PC-3 (cell line): ENCODE measurements around the gene SIRT2. TPM values are rescaled to one million over a fixed set of nuclear protein-coding genes. Genes with fewer than 3 reads are reported as not detected.

Experiments used
- ATAC-seq: fragments of 200-7000 bp; cut with Tn5 transposase; 2 replicates; pipeline ENCODE4 v1.9.1; 2020; ENCODE audit warnings: mild to moderate bottlenecking, moderate library complexity
- BruUV-seq: library from RNA; stranded (reverse); fragments of 400-500 nt; replicated peaks from 2 replicates; lab custom pipeline; 2021; lab: Mats Ljungman, UMichigan
- CTCF ChIA-PET: fragments of 300-600 bp; sonication (Branson Sonifier 250); formaldehyde crosslinking; loops from one replicate; lab custom pipeline; 2022; ENCODE audit warnings: antibody characterized with exemption; lab: Charles Lee
- POLR2A ChIA-PET: fragments of 300-600 bp; sonication (Branson Sonifier 250); formaldehyde crosslinking; loops from one replicate; lab custom pipeline; 2022; ENCODE audit warnings: antibody characterized with exemption; ENCODE audit not compliant: unreplicated experiment; lab: Charles Lee
- DNase-seq: peaks from one replicate; pipeline ENCODE4 v3.0.0-alpha.2; 2015
- H2AFZ ChIP-seq: fragments of 300-600 bp; sonication (generic); 2 replicates; pipeline ENCODE4 v1.6.0; 2016; ENCODE audit warnings: antibody characterized with exemption, low read length
- H3F3A ChIP-seq: fragments of 300-600 bp; sonication (generic); one replicate; pipeline ENCODE4 v1.6.0; 2017; ENCODE audit warnings: antibody characterized with exemption, low read length, control low read depth, mild to moderate bottlenecking; ENCODE audit not compliant: unreplicated experiment
- H3K27ac ChIP-seq: fragments of 300-600 bp; sonication (generic); 2 replicates; pipeline ENCODE4 v1.5.1; 2016; ENCODE audit warnings: mild to moderate bottlenecking, low read length
- H3K27me3 ChIP-seq: fragments of 300-600 bp; sonication (generic); 2 replicates; pipeline ENCODE4 v1.6.1; 2016; ENCODE audit warnings: low read length, mixed read lengths
- H3K36me3 ChIP-seq: fragments of 300-600 bp; sonication (generic); 2 replicates; pipeline ENCODE4 v1.6.1; 2016; ENCODE audit warnings: low read depth, mixed run types, low read length, mixed read lengths
- H3K4me1 ChIP-seq: fragments of 300-600 bp; sonication (generic); 2 replicates; pipeline ENCODE4 v1.5.1; 2016; ENCODE audit warnings: low read length; ENCODE audit not compliant: insufficient read depth
- H3K4me2 ChIP-seq: fragments of 300-600 bp; sonication (generic); 2 replicates; pipeline ENCODE4 v1.6.0; 2016; ENCODE audit warnings: low read length
- H3K4me3 ChIP-seq: fragments of 300-600 bp; sonication (generic); 2 replicates; pipeline ENCODE4 v1.5.1; 2016; ENCODE audit warnings: mild to moderate bottlenecking, low read length, mixed read lengths
- H3K79me2 ChIP-seq: fragments of 300-600 bp; sonication (generic); 2 replicates; pipeline ENCODE4 v1.6.1; 2017; ENCODE audit warnings: low read length, mixed read lengths
- H3K9ac ChIP-seq: fragments of 300-600 bp; sonication (generic); 2 replicates; pipeline ENCODE4 v1.6.0; 2016; ENCODE audit warnings: mild to moderate bottlenecking, low read length
- H3K9me2 ChIP-seq: fragments of 300-600 bp; sonication (generic); replicated peaks from 2 replicates; pipeline ENCODE4 v1.6.1; 2016; ENCODE audit warnings: mixed run types, low read length, mixed read lengths
- H3K9me3 ChIP-seq: fragments of 300-600 bp; sonication (generic); 2 replicates; pipeline ENCODE4 v1.6.1; 2016; ENCODE audit warnings: low read length, mixed read lengths
- H4K20me1 ChIP-seq: fragments of 300-600 bp; sonication (generic); 2 replicates; pipeline ENCODE4 v1.6.1; 2016; ENCODE audit warnings: low read length, mixed read lengths
- EZH2 ChIP-seq: fragments of 300-600 bp; sonication (generic); IDR thresholded peaks from one replicate; pipeline ENCODE4 v1.6.1; 2017; ENCODE audit warnings: antibody characterized with exemption, mild to moderate bottlenecking, low read length; ENCODE audit not compliant: unreplicated experiment
- EZH2phosphoT487 ChIP-seq: fragments of 300-600 bp; sonication (generic); IDR thresholded peaks from 2 replicates; pipeline ENCODE4 v1.6.1; 2018; ENCODE audit warnings: mild to moderate bottlenecking, antibody characterized with exemption, low read length, borderline replicate concordance
- intact Hi-C: fragments of 100-400 bp; cut with micrococcal nuclease; formaldehyde crosslinking; loops from 2 replicates; pipeline ENCODE4 v1.9.0; 2023
- total RNA-seq: library from RNA; depleted of rRNA; stranded (reverse); fragments of >200 nt; gene quantifications from 2 replicates; pipeline ENCODE4 v1.2.3, GENCODE V29; 2014
- TF ChIP-seq, protein P1 (sequence below): fragments of 300-600 bp; sonication (generic); conservative IDR thresholded peaks from 2 replicates; pipeline ENCODE4 v1.5.1; 2017; ENCODE audit warnings: antibody characterized with exemption, low read depth, mild to moderate bottlenecking, low read length

Gene SIRT2
- total RNA-seq, 1 experiment from 2014 or later = 37.9 TPM

DNA sequence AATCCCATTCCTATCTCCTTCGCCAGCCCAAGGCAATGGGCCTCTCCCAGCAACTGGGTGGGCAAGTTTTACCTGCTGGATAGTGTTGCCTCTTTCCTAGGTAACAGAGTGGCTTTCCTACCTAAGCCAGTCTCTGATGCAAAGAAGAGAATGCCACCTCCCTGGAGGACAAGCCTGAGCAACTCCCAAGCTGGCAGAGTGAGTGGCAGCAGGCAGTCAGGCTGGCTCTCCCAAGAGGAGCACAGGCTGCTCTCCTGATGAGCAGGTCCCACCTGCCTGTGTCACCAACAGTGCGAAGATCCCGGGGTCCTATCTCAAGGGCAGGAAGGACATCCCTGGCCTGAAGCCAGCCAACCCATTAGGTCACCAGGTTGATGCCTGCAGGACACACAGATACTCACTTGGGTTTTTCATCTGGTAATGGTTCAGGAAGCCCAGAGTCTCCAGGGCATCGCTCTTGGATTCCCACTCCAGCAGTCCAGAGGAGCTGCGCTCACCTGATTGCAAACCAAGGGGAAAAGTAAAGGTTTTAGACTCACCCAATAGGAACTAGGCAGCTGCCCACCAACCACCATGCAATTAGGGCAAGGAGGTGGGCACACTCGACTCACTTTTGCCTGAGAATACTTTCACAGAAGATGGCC, 62.3 kb downstream of the SIRT2 start:
- no peaks in the 10 kb centered on the region for H3K27me3 ChIP-seq
- ATAC-seq = no peak
- peaks cover 40% of the 10 kb centered on the region for H3K36me3 ChIP-seq
- peaks cover 60% of the 10 kb centered on the region for H3K4me1 ChIP-seq
- peaks cover 7% of the 10 kb centered on the region; the same call in 1 of the 2 replicates for H4K20me1 ChIP-seq
- peaks cover 10% of the 10 kb centered on the region for H3F3A ChIP-seq
- H3K9me2 ChIP-seq = no peaks in the 10 kb centered on the region
- H3K9ac ChIP-seq = peak overlapping the region; percentile 92
- CTCF ChIA-PET = interaction anchor here (0.6 kb wide), 1 partner anchor 72 kb away, joined by 3 read pairs; no protein-coding TSS in a partner anchor
- peak overlapping the region; percentile 99 for H3K27ac ChIP-seq
- H3K9me3 ChIP-seq = no peaks in the 10 kb centered on the region
- BruUV-seq = TSS peak; percentile 32
- intact Hi-C loops = loop anchor here (5.0 kb wide), 2 partner anchors 105 to 200 kb away; no protein-coding TSS in a partner anchor
- TF ChIP-seq, protein P1, sequence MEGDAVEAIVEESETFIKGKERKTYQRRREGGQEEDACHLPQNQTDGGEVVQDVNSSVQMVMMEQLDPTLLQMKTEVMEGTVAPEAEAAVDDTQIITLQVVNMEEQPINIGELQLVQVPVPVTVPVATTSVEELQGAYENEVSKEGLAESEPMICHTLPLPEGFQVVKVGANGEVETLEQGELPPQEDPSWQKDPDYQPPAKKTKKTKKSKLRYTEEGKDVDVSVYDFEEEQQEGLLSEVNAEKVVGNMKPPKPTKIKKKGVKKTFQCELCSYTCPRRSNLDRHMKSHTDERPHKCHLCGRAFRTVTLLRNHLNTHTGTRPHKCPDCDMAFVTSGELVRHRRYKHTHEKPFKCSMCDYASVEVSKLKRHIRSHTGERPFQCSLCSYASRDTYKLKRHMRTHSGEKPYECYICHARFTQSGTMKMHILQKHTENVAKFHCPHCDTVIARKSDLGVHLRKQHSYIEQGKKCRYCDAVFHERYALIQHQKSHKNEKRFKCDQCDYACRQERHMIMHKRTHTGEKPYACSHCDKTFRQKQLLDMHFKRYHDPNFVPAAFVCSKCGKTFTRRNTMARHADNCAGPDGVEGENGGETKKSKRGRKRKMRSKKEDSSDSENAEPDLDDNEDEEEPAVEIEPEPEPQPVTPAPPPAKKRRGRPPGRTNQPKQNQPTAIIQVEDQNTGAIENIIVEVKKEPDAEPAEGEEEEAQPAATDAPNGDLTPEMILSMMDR = no peak
- TF ChIP-seq EZH2 = no peak
- no peak for TF ChIP-seq EZH2phosphoT487
- H3K4me2 ChIP-seq = peak overlapping the region; percentile 62
- POLR2A ChIA-PET = interaction anchor here (0.5 to 0.7 kb wide), 3 partner anchors 104 to 293 kb away, joined by 3 to 4 read pairs (median 4); no protein-coding TSS in a partner anchor
- peaks cover 16% of the 10 kb centered on the region; the same call in 1 of the 2 replicates for H3K79me2 ChIP-seq
- H3K4me3 ChIP-seq = peak overlapping the region; percentile 28; the same call in 1 of the 2 replicates
- no peak overlapping the region for H2AFZ ChIP-seq
- no peak for DNase-seq

DNA sequence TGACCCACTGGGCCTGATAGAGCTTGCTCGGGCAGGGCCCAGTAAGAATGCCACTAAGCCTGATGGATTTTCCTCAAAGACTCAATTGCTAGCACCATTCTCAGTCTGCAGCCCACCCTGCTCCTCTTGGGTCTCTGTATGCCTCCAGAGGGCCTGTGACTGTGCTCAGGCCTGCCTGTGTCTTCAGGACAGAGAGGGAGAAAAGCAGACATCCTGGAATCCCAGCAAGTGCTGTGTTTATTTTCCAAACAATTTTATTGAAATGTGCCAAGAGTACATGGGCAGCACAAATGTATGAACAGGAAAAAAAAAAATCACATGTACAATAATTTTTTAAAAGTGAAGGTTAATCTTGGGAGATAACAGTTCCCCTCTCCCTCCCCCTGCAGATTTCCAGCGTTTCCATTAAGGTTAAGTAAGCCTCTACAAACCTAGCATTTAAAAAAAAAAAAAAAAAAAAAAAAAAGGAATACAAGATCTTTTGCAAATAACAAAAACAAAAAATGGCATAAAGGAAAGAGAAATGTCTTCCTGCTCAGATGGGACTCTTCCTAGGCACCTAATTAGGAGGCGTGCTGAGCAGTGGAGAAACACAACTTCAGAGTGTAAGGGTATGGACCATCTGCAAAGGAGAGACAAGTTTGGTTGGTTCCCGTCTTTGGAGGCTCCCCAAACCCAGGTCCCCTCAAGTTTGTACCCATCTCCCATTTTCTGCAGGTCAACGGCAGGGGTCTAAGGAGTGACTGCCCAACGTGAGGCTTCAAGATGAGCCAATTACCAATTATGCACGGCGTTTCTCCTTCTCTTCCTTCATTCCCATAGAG, 63.0 kb downstream of the SIRT2 start:
- peaks cover 8% of the 10 kb centered on the region for H3F3A ChIP-seq
- ATAC-seq (no peak), DNase-seq (no peak)
- no peaks in the 10 kb centered on the region for H3K9me3 ChIP-seq
- no peaks in the 10 kb centered on the region for H3K9me2 ChIP-seq
- no peak for TF ChIP-seq EZH2
- TF ChIP-seq EZH2phosphoT487 = no peak
- TF ChIP-seq, protein P1 = no peak
- H2AFZ ChIP-seq = no peak overlapping the region
- no peak overlapping the region for H3K4me3 ChIP-seq
- H4K20me1 ChIP-seq = peaks cover 2% of the 10 kb centered on the region; the same call in 1 of the 2 replicates
- peaks cover 10% of the 10 kb centered on the region; the same call in 1 of the 2 replicates for H3K79me2 ChIP-seq
- CTCF ChIA-PET = no interaction called here
- no TSS peak for BruUV-seq
- H3K4me2 ChIP-seq = peak overlapping the region; percentile 62
- H3K4me1 ChIP-seq = peaks cover 60% of the 10 kb centered on the region
- intact Hi-C loops = loop anchor here (5.0 kb wide), 2 partner anchors 104 to 199 kb away; no protein-coding TSS in a partner anchor
- H3K36me3 ChIP-seq = peaks cover 33% of the 10 kb centered on the region
- no peaks in the 10 kb centered on the region for H3K27me3 ChIP-seq
- peak overlapping the region; percentile 92 for H3K9ac ChIP-seq
- POLR2A ChIA-PET = no interaction called here
- peak overlapping the region; percentile 99 for H3K27ac ChIP-seq
